ENCODE data around the gene RNF187.

The RNF187 gene

GRCh38 chr1:228450200-228450599 is 37.0 kb upstream of the RNF187 start:
- no peaks in the 10 kb centered on the region for H3K9me3 ChIP-seq (ENCODE audit: severe bottlenecking)
- DNase-seq (ENCODE audit: low spot score): no peak
- no peak for TF ChIP-seq CTCF (IDR thresholded peaks at IDR 0.05; ENCODE audit: poor library complexity, severe bottlenecking)
- ATAC-seq (ENCODE audit: low read depth): no peak
- peaks cover 9% of the 10 kb centered on the region for H3K27me3 ChIP-seq (ENCODE audit: insufficient read depth, poor library complexity, severe bottlenecking)
- no peaks in the 10 kb centered on the region for H3K4me1 ChIP-seq (ENCODE audit: insufficient read depth, poor library complexity, severe bottlenecking)
- H3K27ac ChIP-seq (ENCODE audit: poor library complexity, severe bottlenecking): no peak overlapping the region
- no peaks in the 10 kb centered on the region for H3K36me3 ChIP-seq (ENCODE audit: low read depth)
- no peak overlapping the region for H3K4me3 ChIP-seq (ENCODE audit: severe bottlenecking)

- DNase-seq (ENCODE audit: low spot score): no peak
- H3K4me3 ChIP-seq (ENCODE audit: severe bottlenecking): no peak overlapping the region
- ATAC-seq (ENCODE audit: low read depth): no peak
Measured at GRCh38 chr1:228452194-228453021, 34.8 kb upstream of the RNF187 start.

GRCh38 chr1:228453022-228453560 is 34.1 kb upstream of the RNF187 start:
- no peaks in the 10 kb centered on the region for H3K36me3 ChIP-seq (ENCODE audit: low read depth)
- DNase-seq (ENCODE audit: low spot score) (no peak), ATAC-seq (ENCODE audit: low read depth) (no peak)
- no peak overlapping the region for H3K4me3 ChIP-seq (ENCODE audit: severe bottlenecking)
- no peaks in the 10 kb centered on the region for H3K27me3 ChIP-seq (ENCODE audit: insufficient read depth, poor library complexity, severe bottlenecking)
- no peaks in the 10 kb centered on the region for H3K4me1 ChIP-seq (ENCODE audit: insufficient read depth, poor library complexity, severe bottlenecking)
- no peak for TF ChIP-seq CTCF (IDR thresholded peaks at IDR 0.05; ENCODE audit: poor library complexity, severe bottlenecking)
- H3K9me3 ChIP-seq (ENCODE audit: severe bottlenecking): no peaks in the 10 kb centered on the region
- no peak overlapping the region for H3K27ac ChIP-seq (ENCODE audit: poor library complexity, severe bottlenecking)

More at GRCh38 chr1:228452194-228453021, 34.8 kb upstream of the RNF187 start:
- no peaks in the 10 kb centered on the region for H3K27me3 ChIP-seq (ENCODE audit: insufficient read depth, poor library complexity, severe bottlenecking)
- no peaks in the 10 kb centered on the region for H3K4me1 ChIP-seq (ENCODE audit: insufficient read depth, poor library complexity, severe bottlenecking)
- TF ChIP-seq CTCF (IDR thresholded peaks at IDR 0.05; ENCODE audit: poor library complexity, severe bottlenecking): no peak
- H3K9me3 ChIP-seq (ENCODE audit: severe bottlenecking): no peaks in the 10 kb centered on the region
- H3K27ac ChIP-seq (ENCODE audit: poor library complexity, severe bottlenecking): no peak overlapping the region
- H3K36me3 ChIP-seq (ENCODE audit: low read depth): no peaks in the 10 kb centered on the region

GRCh38 chr1:228453614-228454013 is 33.6 kb upstream of the RNF187 start:
- no peak for DNase-seq (ENCODE audit: low spot score)
- Histone ChIP-seq H3K4me3 (ENCODE audit: severe bottlenecking) (no peak overlapping the region), H3K27me3 (ENCODE audit: insufficient read depth, poor library complexity, severe bottlenecking) (no peaks in the 10 kb centered on the region), H3K9me3 (ENCODE audit: severe bottlenecking) (no peaks in the 10 kb centered on the region), H3K36me3 (ENCODE audit: low read depth) (no peaks in the 10 kb centered on the region), H3K4me1 (ENCODE audit: insufficient read depth, poor library complexity, severe bottlenecking) (no peaks in the 10 kb centered on the region), H3K27ac (ENCODE audit: poor library complexity, severe bottlenecking) (no peak overlapping the region)
- no peak for ATAC-seq (ENCODE audit: low read depth)
- TF ChIP-seq CTCF (IDR thresholded peaks at IDR 0.05; ENCODE audit: poor library complexity, severe bottlenecking): no peak

- ATAC-seq (ENCODE audit: low read depth) (no peak), DNase-seq (ENCODE audit: low spot score) (no peak)
- no peak overlapping the region for H3K4me3 ChIP-seq (ENCODE audit: severe bottlenecking)
- no peaks in the 10 kb centered on the region for H3K36me3 ChIP-seq (ENCODE audit: low read depth)
- no peak overlapping the region for H3K27ac ChIP-seq (ENCODE audit: poor library complexity, severe bottlenecking)
- no peaks in the 10 kb centered on the region for H3K9me3 ChIP-seq (ENCODE audit: severe bottlenecking)
- no peaks in the 10 kb centered on the region for H3K27me3 ChIP-seq (ENCODE audit: insufficient read depth, poor library complexity, severe bottlenecking)
- no peak for TF ChIP-seq CTCF (IDR thresholded peaks at IDR 0.05; ENCODE audit: poor library complexity, severe bottlenecking)
- H3K4me1 ChIP-seq (ENCODE audit: insufficient read depth, poor library complexity, severe bottlenecking): no peaks in the 10 kb centered on the region
Measured at GRCh38 chr1:228454238-228454637, 32.9 kb upstream of the RNF187 start.
